Fibroblast of skin of right biceps (primary cell): ENCODE results near the gene SLCO4A1.

Experiments used
- DNase-seq: peaks from one replicate; pipeline ENCODE4 v3.0.0-alpha.2; 2013

SLCO4A1 gene

DNA sequence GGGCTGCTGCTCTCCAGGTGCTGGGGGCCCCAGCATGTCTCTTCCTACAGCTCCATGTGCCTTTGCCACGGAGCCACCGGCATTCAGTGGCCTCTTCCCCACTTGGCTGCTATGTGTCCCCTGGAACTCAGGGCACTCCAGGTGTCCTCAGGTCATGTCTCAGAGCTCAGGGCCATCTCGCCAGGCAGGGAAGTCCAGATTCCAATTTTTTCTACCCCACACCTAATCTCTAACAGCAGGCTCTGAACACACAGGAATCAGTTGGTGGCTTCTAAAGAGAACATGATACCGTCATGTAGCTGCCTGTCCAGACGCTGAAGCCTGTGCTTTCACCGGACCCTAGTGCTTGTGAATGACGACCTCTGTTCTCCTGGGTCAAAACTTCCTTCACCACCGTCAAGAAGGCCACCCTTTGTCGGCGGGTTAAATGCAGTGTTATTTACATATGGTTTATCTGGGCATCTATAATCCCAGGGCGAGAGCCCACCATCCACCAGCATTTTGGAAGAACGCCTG is 4.2 kb upstream of the SLCO4A1 start:
- DNase-seq, result no peak

DNA sequence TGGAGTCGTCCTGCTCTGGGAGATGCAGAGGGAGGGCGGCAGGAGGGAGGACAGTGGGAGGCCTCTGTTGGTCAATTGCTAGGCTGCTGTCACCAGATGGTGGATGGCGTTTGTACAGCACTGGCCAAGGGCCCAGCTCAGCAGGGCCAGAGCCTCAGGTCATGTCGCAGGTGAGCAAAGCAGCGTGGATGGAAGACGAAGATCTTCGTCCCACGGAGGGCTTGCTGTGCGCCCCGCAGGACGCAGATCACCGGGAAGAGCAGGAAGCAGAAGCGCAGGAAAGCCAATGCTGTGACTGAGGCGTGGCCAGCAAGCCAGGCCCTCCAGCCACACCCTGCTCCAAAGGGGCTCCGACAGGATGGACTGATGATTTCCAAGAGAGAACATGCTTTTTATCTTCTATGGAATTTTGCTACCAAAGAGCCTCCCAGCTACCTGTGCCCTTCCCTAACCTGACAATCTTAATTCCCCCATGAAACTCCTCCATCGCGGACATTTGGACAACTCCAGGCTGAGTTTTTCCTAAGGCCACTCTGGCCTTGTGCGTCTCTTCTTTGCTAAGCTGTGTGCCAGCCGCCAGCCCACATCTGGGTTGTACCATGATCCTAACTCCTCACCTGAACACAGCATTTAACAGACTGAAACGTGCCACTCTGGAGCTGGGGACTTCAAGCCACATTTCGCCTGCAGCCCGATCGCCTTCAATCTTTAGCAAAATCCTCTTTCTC is 3.5 kb upstream of the SLCO4A1 start:
- no peak for DNase-seq

DNA sequence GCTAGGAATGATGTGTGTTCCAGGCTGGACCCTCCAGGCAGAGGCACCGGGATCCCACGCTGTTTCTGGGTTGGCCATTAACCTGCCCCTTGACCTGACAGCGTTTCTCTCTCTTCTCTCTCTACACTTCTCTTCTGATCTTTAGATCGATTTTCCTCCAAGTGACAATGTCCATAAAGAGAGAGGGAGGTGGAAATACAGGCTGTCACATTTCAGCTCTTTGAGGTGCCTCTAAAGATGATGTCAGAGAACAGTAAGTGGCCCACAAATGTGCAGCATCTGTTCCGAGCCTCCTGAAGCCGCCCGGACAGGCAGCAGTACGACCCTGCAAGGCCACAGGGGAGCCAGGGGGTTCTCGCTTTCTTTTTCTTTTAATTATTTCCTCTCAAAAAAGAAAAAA is 2.5 kb upstream of the SLCO4A1 start:
- no peak for DNase-seq

DNA sequence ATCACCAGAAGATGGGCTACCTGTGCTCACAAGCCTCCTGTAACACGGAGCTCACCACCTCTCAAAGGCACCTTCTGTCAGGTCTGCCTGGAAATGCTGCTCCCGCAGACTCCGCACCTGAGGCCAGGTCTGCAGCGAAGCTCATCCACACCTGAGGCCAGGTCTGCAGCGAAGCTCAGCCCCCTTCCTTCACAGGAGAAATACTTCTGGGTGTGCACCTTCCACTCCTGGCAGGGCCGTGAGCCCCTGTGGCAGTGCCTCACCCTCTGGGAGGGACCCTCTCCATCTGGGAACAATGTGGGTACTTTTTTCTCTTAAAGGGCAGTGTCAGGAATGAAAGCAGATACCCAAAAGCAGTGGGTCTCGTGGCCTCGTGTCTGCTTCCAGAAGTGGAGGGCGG is 1.4 kb upstream of the SLCO4A1 start:
- DNase-seq, result no peak

DNA sequence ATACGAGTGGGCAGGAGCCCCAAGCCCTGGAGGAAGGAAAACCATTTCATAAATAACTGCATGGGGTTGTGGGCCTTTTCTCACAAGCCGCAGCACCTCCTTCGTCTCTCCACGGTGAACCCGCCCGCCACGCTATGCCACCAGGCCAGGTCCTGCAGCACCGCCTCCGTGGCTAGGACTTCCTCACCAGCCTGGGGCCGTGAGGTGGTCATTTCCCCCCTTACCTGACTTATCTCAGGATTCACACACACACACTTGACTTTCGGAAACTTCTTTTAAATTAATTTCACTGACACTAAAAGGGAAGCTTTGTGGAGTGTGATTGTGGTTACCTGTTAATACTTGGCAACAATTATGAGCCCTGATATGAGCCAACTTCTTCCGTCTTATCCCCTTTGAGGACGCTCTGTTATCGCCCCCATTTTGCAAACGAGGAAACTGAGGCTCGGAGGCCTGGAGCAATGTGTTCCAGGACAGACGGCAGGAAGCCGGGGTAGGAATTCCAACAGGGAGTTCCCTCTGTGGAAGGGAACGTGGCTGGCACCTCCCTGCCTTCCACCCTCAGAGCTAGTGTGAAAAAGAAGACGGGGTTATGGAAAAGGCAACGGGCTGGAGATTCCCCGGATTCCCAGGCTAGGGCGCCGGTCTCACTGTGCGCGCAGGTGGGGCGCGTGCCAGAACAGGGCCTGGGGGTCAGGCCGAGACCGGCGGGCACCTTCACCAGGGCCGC is 817 bp upstream of the SLCO4A1 start:
- no peak for DNase-seq

DNA sequence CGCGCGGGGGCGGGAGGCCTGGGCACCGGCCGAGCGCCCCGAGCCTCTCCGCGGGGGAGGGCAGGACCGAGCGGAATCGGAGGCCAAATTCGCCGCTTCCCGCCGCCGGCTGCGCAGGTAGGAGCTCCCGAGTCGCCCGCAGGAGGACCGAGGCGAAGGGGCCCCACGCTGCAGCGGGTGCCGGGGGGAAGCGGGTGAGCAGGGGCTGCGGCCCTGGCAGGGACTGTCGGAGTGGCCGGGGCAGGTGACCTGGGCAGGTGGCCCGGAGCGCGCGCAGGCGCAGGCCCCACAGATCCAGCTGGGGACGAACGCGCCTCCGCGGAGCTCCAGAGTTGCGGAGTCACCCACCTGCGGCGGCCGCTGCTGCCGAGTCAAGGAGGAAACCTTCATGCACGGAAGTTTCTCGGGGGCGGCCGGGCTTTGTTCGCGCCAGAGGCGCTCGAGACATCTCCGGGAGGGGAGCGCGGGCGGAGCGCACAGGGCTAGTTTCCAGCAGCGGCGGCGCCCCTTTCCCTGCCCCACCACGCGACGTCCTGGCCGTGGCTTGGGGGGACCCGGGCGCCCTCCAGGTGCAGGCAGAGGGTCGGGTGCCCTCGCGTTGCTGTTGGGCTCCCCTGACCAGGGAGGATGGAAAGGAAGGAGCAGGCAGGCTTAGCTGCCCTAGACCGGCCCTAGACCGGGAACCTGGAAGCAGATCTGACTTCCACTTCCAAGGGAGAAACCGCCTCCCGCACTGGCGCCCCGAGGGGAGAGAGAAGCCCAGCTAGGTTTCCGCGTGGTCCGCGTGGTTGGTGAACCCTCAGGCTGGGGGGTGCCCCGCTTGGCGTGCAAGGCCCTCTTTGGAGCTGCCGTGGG is 590 bp downstream of the SLCO4A1 start:
- DNase-seq, result no peak

DNA sequence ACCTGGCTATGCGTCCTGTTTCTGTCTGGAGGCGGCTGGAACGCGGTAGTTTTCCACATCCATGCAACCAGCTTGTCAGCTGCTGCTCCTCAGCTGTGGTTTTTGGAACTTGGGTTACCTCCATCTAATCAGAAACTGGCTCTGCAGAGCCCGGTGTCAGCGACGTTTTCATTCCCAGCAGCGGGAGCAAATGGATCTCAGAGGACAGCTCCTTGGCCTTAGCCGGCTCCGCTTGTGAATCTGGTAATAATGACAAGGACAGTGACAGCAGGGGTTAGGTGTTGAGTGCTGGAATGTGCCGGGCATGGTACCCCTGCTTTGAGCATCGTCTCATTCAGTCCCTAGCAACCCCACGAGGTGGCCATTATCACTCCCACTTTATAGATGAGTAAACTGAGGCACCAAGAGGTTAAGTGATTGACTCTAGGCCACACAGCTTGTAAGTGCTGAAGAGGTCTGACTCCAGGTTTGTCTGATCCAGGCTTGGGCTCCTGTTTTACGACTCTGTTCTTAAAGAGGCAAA is 1.3 kb downstream of the SLCO4A1 start:
- DNase-seq, result no peak

DNA sequence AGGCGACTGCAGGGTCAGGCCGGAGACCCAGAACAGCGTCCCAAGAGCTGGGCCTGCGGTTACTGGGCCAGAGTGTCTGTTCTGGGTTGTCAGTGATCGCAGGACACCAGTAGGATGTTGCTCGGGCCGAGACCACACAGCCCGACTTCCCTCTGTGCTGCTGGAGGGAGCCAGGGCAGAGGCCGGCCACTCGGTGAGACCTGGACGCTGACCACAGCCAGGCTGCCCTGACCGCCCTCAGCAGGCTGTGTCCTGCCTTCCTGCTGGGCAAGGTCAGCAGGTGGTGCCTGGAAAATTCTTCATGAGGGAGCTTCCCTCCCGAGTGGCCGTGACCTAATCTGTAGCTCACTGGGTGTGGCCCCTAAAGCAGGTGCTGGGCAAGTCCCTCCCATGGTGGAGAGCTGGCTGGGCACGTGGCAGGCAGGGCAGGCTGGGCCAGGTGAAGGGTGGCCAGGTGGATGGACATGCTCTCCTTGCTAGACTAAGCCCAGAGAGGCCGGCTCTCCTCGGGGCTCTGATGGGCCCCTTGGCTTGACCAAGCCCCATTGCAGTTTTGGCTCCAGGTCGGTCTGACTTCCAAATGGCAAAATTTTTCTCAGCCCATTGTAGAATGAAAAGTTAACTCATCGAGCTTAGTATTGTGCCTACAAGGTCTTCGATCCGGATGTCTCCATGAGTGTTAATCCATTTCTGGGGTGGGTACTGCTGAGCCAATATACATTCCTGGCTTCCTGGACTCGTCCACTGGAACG is 1.9 kb downstream of the SLCO4A1 start:
- DNase-seq, result no peak

DNA sequence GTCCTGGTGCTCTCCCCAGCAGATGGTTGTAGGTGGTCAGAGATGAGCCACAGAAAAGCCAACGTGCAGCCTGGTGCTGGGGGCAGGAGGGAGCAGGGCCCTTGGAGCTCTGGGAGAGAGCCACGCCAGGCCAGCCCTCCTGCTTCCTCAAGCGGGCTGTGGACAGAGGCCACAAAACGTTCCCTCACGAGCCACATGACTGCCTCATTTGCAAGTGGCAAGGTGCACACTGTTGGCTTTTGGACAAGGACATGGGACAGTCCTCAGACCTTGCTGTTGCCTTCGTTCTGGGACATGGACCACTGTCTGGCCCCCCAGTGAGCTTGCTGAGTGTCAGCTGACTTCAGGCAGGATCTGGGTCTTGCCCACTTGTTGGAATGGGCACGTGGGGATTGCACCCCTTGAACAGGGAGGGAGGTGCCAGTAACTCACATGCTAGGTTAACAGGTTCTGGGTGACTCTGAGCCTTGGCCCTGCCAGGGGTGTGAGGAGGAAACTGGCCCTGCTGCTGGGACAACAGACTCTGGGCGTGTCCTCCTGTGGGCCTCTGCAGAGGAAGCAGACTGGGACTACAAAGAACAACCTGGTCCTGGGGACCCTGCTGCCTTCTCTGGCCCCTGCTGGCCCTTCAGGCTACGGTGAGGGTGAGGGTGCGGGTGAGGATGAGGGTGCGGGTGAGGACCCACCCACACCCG is 2.6 kb downstream of the SLCO4A1 start:
- DNase-seq, result no peak

DNA sequence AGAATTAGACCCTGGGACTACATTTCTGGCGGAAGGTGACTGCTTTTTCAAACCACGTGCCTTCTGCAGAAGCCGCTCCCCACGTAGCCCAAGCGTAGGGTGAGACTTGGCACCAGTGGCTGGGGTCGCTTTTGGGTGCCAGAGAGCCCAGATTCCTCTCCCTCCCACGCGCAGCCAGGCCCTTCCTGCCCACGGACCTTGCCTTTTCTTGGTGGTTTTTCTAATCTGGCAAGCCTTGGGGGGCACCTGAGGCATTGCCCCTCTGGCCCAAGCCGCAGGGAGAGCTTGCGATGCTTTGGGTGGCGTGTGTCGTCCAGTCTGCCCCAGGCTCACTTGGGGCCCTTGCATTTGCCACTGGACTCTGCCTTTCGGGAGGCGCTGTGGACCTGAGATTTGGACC is 3.3 kb downstream of the SLCO4A1 start:
- no peak for DNase-seq

DNA sequence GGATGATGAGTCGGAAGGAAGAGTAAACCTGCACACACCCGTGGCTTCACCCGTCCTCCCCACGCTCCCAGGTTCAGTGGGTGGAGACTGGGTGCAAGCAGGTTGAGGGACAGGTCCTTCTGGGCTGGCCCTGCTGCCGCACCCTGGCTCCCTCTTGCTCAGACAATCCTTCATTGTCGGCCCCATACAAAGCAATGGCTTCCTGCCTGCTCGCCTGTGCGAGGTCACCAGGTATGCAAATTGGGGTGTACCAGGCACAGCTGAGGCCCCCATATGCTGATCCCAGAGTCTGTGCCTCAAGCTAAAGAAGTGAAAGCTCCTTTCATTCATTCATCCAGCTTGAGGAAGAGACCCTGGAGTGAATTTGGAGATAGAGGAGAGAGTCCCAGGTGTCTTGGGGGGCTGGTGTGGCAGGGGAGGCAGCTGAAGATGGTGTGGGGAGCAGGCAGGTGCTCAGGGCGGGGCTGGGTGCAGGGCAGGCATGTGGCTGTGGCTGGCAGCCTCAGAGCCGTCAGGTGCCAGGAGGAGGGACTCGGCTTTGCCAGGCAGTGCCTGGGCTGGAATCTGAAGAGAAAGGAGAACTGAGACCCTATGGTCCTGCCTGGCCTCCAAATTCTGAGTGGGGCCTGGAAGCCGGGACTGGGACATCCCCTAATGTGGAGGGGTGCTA is 4.7 kb downstream of the SLCO4A1 start:
- DNase-seq, result no peak

DNA sequence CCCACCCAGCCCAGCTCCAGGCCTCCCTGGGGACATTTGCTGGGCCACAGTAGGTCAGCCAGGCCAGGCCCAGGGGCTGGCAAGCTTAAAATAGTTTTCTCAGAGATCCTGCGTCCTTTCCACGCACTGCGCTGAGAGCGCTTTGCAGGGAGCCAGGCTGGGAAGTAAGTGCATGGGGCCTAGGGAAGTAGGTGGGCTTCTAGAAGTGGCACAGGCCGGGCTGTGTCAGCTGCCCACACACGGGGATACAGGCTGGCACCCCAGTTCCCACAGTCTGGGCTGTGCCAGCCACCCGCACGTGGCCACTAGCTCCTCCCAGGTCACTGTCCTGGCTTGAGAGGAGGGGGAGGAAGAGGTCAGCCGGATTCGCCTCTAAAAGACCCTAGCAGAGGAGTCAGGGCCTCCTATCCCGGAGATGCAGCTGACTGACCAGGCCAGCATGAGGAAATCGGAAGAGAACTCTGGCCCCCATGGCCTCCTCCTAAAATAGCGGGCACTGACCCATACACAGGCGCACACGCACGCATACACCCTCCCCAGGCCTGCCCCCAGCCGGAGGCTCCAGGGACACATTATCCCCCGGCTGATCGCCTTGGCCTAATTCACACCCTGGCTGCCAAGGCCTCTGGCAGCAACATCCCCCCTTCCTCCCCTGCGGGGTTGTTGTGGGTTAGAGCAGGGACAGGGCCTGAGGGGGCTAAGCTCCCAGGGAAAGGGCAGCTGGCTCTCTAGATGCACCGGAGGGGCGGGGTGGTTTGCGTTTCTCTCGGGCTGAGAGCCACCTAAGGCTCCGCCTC is 5.4 kb downstream of the SLCO4A1 start:
- no peak for DNase-seq

DNA sequence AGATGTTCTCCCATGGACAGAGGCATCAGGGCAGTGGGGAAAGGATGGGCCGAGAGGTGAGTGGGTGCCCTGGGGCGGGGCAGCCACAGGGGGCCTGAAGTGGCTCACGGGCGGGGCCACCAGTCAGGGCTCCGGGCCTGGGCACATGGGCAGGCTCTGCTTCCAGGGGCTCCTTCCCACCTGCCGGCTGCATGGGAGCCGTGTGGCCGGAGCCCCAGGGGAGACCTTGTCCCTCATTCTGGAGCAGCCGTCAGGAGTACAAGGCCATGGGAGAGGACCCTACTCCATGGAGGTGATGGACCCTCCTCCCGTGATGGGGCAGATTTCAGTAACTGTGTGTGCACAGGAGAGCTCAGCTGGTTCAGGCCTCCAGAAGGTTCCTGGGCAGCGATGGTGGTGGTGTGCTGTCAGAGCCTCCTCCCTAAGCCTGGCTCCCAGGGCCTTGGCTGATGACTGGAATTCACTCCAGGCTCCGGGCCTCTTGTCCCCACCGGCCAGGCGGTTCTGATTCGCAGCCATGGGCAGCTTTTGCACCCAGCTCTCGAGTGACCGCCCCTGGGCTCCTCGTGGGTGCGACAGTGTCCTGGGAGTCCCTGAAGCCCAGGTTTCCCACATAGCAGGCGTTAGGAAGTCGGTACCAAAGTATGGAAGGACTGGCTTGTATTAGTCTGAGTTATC is 6.2 kb downstream of the SLCO4A1 start:
- DNase-seq, result no peak

DNA sequence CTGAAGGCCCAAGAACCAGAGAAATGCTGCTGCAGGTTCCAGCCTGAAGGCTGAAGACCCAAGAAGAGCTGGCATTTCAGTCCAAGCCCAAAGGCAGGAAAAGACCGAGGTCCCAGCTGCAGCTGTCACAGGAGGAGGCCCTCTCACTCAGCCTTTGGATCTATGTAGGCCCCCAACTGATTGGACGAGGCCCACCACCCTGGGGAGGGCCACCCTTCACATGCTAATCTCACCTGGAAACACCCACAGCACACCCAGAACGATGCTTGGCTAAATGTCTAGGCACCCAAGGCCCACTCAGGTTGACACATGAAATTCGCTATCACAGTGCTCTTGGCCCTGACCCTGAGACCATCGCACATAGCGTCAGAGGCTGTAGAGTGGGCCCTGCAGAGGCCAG is 6.8 kb downstream of the SLCO4A1 start:
- no peak for DNase-seq

DNA sequence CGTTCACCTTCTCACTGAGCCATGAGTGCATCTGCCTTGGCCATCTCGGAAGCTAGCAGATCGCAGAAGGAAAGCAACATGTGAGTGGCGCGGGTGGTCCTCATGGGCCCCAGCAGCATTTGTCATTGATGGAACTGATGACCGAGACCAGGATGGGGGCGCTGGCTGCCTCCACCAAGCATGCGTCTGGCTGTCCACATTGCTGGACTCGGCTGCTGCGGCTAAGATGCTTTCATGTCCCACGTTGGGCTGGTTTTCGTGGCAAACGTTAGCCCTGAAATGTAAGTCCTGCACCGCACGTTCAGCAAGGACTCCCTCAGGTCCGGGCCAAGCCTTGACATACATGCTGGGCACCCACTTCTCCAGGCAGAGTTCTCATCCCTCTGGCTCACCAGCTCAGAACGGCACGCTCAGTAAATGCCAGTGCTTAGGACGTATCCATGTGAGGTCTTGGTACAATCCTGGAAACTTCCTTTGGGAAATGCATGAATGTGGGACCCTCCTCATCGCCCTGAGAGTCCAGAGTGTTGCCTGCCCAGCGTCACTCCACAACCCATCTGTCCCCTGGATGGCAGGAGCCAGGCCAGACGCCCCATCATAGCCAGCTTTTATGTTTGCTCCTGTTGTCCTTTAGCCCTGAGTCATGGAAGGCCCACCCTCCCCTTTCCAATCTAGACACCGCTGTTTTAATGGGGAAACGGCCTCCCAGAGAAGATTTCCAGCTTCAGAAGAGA is 8.4 kb downstream of the SLCO4A1 start:
- DNase-seq, result no peak

DNA sequence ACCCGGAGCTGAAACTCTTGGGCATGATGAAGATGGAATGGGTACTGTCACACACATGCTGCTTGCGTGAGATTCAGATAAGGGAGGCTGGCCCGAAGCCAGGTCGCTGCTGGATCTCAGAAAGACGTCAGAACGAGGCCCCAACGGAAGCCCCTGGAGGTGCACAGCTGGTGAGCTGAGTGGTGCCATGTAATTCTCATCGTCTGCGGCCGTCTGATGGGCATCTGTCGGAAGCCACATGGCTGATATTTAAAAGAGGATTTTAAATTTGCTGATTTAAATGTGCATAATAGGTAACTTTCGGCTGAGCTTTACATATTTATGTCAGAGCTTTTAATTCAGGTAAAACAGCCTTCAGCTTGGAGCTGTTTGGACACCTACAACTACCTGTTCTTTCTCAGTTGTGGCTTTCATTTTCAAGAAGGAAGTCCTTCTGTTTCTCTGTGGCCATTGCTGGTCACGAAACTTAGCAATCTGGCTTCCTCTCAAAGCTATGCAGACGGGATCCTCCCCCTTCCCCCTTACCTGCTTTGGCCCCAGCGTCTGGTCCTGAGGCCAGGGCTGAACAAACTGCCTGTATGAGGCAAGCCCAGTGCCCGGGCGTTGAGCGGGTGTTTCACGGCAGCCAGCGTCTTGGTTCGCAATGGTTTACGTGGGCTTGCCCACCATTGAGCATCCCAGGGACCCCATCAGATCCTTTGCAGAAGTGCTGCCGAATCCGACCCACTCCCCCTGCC is 9.2 kb downstream of the SLCO4A1 start:
- DNase-seq, result peak; percentile 37

DNA sequence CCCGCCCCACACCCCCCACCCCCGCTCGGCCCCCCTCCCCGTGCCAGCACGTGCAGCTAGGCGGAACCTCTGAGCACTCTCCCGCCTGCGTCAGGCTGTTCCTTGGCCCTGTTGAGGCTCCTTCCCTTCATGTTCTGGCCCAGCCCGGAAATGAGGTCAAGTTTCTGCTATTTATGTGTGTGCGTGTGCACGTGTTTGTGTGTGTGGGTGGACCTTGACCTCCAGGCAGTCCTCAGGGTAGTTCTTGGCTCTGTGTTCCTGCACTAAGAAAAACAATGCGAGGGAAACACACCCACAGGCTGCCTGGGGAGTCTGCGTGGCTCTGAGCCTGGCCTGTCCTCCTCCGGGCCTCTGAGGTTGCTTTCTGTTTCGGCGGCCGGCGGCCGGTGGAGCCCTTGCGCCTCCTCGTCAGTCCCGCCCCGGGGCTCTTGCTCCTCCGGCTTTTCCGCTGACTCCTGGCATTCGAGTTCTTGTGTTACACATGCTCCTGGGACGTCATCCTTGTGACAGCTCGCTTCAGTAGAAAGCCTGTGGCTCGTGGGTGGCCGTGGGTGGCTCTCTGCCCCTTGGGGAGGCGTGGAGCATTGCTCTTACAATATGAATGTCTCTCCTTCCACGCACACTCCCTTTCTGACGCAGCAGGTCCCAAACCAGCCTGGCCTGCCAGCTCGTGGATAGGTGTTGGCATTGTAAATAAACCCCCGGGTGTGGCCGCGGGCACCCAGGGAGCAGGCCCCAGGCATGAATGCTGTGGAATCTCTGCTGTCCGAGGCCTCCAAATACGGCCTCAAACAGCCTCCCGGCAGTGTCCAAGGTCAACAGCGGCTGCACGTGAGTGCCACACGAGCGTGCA is 10.0 kb downstream of the SLCO4A1 start:
- peak; percentile 80 for DNase-seq
